Activated naive CD4-positive, alpha-beta T cell treated with anti-CD3 and anti-CD28 coated beads for 36 hours (primary cell): ENCODE data around the gene PIP5KL1. TPM values are rescaled to one million over a fixed set of nuclear protein-coding genes. Genes with fewer than 3 reads are reported as not detected.

Experiments used
- CTCF ChIA-PET: fragments of 350-600 bp; sonication (Branson Sonifier 250); formaldehyde crosslinking; loops from one replicate; lab custom pipeline; 2021; ENCODE audit warnings: antibody characterized with exemption; lab: Charles Lee
- DNase-seq: peaks from one replicate; pipeline ENCODE4 v3.0.0-alpha.2; 2020
- H3K27ac Mint-ChIP-seq: one replicate; pipeline ENCODE4 v1.8.0; 2021; ENCODE audit warnings: mild to moderate bottlenecking, mixed read lengths
- H3K27me3 Mint-ChIP-seq: one replicate; pipeline ENCODE4 v1.8.0; 2021; ENCODE audit warnings: low read depth, mixed read lengths
- H3K36me3 Mint-ChIP-seq: one replicate; pipeline ENCODE4 v1.8.0; 2021; ENCODE audit warnings: low read depth, mixed read lengths
- H3K4me1 Mint-ChIP-seq: one replicate; pipeline ENCODE4 v1.8.0; 2021; ENCODE audit warnings: low read depth, mixed read lengths
- H3K4me3 Mint-ChIP-seq: one replicate; pipeline ENCODE4 v1.8.0; 2021; ENCODE audit warnings: mild to moderate bottlenecking, moderate library complexity, mixed read lengths
- H3K9me3 Mint-ChIP-seq: one replicate; pipeline ENCODE4 v1.8.0; 2021; ENCODE audit warnings: mixed read lengths
- intact Hi-C: fragments of 100-400 bp; cut with micrococcal nuclease; formaldehyde crosslinking; loops from one replicate; pipeline ENCODE4 v1.15.1; 2023
- total RNA-seq, 2 experiments: library from RNA; stranded (reverse); gene quantifications; one replicate each; pipeline ENCODE4 v1.2.3, GENCODE V29; 2021

The PIP5KL1 gene
- total RNA-seq, 2 experiments from 2014 or later = 1.1 to 1.8 TPM

- no peak for DNase-seq
- Mint-ChIP-seq H3K36me3 (peaks cover 23% of the 10 kb centered on the region), H3K9me3 (no peaks in the 10 kb centered on the region), H3K4me3 (peak overlapping the region; percentile 84), H3K27ac (peak overlapping the region; percentile 99), H3K27me3 (no peaks in the 10 kb centered on the region), H3K4me1 (peaks cover 97% of the 10 kb centered on the region)
- CTCF ChIA-PET = interaction anchor here (0.7 to 3.7 kb wide), 6 partner anchors 8 to 68 kb away, joined by 3 to 22 read pairs (median 6); no protein-coding TSS in a partner anchor
- intact Hi-C loops = no loop called here
Measured at GRCh38 chr9:127966416-127967150, 36.0 kb upstream of the PIP5KL1 start.

GRCh38 chr9:127965953-127966352 is 35.4 kb upstream of the PIP5KL1 start:
- Mint-ChIP-seq H3K27ac (peak overlapping the region; percentile 99), H3K4me1 (peaks cover 98% of the 10 kb centered on the region), H3K27me3 (no peaks in the 10 kb centered on the region), H3K36me3 (peaks cover 28% of the 10 kb centered on the region), H3K4me3 (peak overlapping the region; percentile 84), H3K9me3 (no peaks in the 10 kb centered on the region)
- DNase-seq = no peak
- CTCF ChIA-PET = interaction anchor here (1.6 to 3.7 kb wide), 4 partner anchors 9 to 69 kb away, joined by 5 to 22 read pairs (median 8); no protein-coding TSS in a partner anchor
- intact Hi-C loops = no loop called here

GRCh38 chr9:127963359-127964064 is 32.9 kb upstream of the PIP5KL1 start:
- H3K36me3 Mint-ChIP-seq = peaks cover 29% of the 10 kb centered on the region
- DNase-seq = peak; percentile 72
- no peaks in the 10 kb centered on the region for H3K9me3 Mint-ChIP-seq
- H3K27ac Mint-ChIP-seq = peak overlapping the region; percentile 99
- H3K27me3 Mint-ChIP-seq = no peaks in the 10 kb centered on the region
- peak overlapping the region; percentile 84 for H3K4me3 Mint-ChIP-seq
- CTCF ChIA-PET = interaction anchor here (0.6 to 3.7 kb wide), 8 partner anchors 8 to 71 kb away, joined by 3 to 22 read pairs (median 5); no protein-coding TSS in a partner anchor
- H3K4me1 Mint-ChIP-seq = peaks cover 98% of the 10 kb centered on the region
- intact Hi-C loops = no loop called here

- H3K36me3 Mint-ChIP-seq = peaks cover 29% of the 10 kb centered on the region
- H3K27me3 Mint-ChIP-seq = no peaks in the 10 kb centered on the region
- no peak for DNase-seq
- CTCF ChIA-PET = interaction anchor here (1.4 to 3.7 kb wide), 6 partner anchors 8 to 72 kb away, joined by 4 to 22 read pairs (median 7); no protein-coding TSS in a partner anchor
- peak overlapping the region; percentile 84 for H3K4me3 Mint-ChIP-seq
- H3K4me1 Mint-ChIP-seq = peaks cover 98% of the 10 kb centered on the region
- H3K27ac Mint-ChIP-seq = peak overlapping the region; percentile 99
- H3K9me3 Mint-ChIP-seq = no peaks in the 10 kb centered on the region
- intact Hi-C loops = no loop called here
Measured at GRCh38 chr9:127963041-127963358, 32.4 kb upstream of the PIP5KL1 start.

GRCh38 chr9:127962278-127962677 is 31.7 kb upstream of the PIP5KL1 start:
- Mint-ChIP-seq H3K4me3 (no peak overlapping the region), H3K27me3 (no peaks in the 10 kb centered on the region), H3K27ac (peak overlapping the region; percentile 99), H3K9me3 (no peaks in the 10 kb centered on the region), H3K36me3 (peaks cover 32% of the 10 kb centered on the region), H3K4me1 (peaks cover 97% of the 10 kb centered on the region)
- no peak for DNase-seq
- intact Hi-C loops = no loop called here
- CTCF ChIA-PET = interaction anchor here (1.4 to 8.9 kb wide), 7 partner anchors 8 to 72 kb away, joined by 4 to 120 read pairs (median 8); no protein-coding TSS in a partner anchor

GRCh38 chr9:127961613-127962155 is 31.1 kb upstream of the PIP5KL1 start:
- Mint-ChIP-seq H3K27me3 (no peaks in the 10 kb centered on the region), H3K36me3 (peaks cover 32% of the 10 kb centered on the region), H3K9me3 (no peaks in the 10 kb centered on the region), H3K4me3 (no peak overlapping the region), H3K27ac (peak overlapping the region; percentile 99), H3K4me1 (peaks cover 97% of the 10 kb centered on the region)
- intact Hi-C loops = no loop called here
- no peak for DNase-seq
- CTCF ChIA-PET = interaction anchor here (1.7 to 8.9 kb wide), 3 partner anchors 9 to 73 kb away, joined by 4 to 120 read pairs (median 111); no protein-coding TSS in a partner anchor

- intact Hi-C loops = no loop called here
- CTCF ChIA-PET = interaction anchor here (1.7 to 8.9 kb wide), 3 partner anchors 9 to 73 kb away, joined by 4 to 120 read pairs (median 111); no protein-coding TSS in a partner anchor
- no peaks in the 10 kb centered on the region for H3K9me3 Mint-ChIP-seq
- no peak overlapping the region for H3K4me3 Mint-ChIP-seq
- peak overlapping the region; percentile 99 for H3K27ac Mint-ChIP-seq
- DNase-seq = no peak
- H3K4me1 Mint-ChIP-seq = peaks cover 95% of the 10 kb centered on the region
- peaks cover 32% of the 10 kb centered on the region for H3K36me3 Mint-ChIP-seq
- no peaks in the 10 kb centered on the region for H3K27me3 Mint-ChIP-seq
Measured at GRCh38 chr9:127961155-127961490, 30.5 kb upstream of the PIP5KL1 start.

GRCh38 chr9:127960410-127961154 is 30.0 kb upstream of the PIP5KL1 start:
- intact Hi-C loops = no loop called here
- CTCF ChIA-PET = interaction anchor here (1.1 to 8.9 kb wide), 5 partner anchors 10 to 74 kb away, joined by 3 to 120 read pairs (median 8); no protein-coding TSS in a partner anchor
- Mint-ChIP-seq H3K27ac (peak overlapping the region; percentile 99), H3K9me3 (no peaks in the 10 kb centered on the region), H3K36me3 (peaks cover 32% of the 10 kb centered on the region), H3K4me1 (peaks cover 95% of the 10 kb centered on the region), H3K27me3 (no peaks in the 10 kb centered on the region), H3K4me3 (peak overlapping the region; percentile 38)
- DNase-seq = no peak

GRCh38 chr9:127959841-127960409 is 29.3 kb upstream of the PIP5KL1 start:
- intact Hi-C loops = loop anchor here (1.0 to 5.0 kb wide), 2 partner anchors 10 to 132 kb away; no protein-coding TSS in a partner anchor
- H3K4me3 Mint-ChIP-seq = peak overlapping the region; percentile 38
- no peak for DNase-seq
- peaks cover 29% of the 10 kb centered on the region for H3K36me3 Mint-ChIP-seq
- CTCF ChIA-PET = interaction anchor here (1.1 to 8.9 kb wide), 4 partner anchors 16 to 74 kb away, joined by 3 to 120 read pairs (median 60); no protein-coding TSS in a partner anchor
- no peaks in the 10 kb centered on the region for H3K9me3 Mint-ChIP-seq
- no peaks in the 10 kb centered on the region for H3K27me3 Mint-ChIP-seq
- peaks cover 95% of the 10 kb centered on the region for H3K4me1 Mint-ChIP-seq
- peak overlapping the region; percentile 99 for H3K27ac Mint-ChIP-seq

GRCh38 chr9:127959398-127959797 is 28.8 kb upstream of the PIP5KL1 start:
- Mint-ChIP-seq H3K9me3 (no peaks in the 10 kb centered on the region), H3K27ac (peak overlapping the region; percentile 99), H3K4me1 (peaks cover 97% of the 10 kb centered on the region), H3K4me3 (peak overlapping the region; percentile 38), H3K27me3 (no peaks in the 10 kb centered on the region), H3K36me3 (peaks cover 27% of the 10 kb centered on the region)
- CTCF ChIA-PET = interaction anchor here (1.6 to 8.9 kb wide), 3 partner anchors 16 to 75 kb away, joined by 8 to 120 read pairs (median 111); no protein-coding TSS in a partner anchor
- DNase-seq = no peak
- intact Hi-C loops = loop anchor here (1.0 to 5.0 kb wide), 2 partner anchors 11 to 133 kb away; no protein-coding TSS in a partner anchor

- Mint-ChIP-seq H3K4me1 (peaks cover 97% of the 10 kb centered on the region), H3K9me3 (no peaks in the 10 kb centered on the region), H3K27ac (peak overlapping the region; percentile 99), H3K27me3 (no peaks in the 10 kb centered on the region), H3K36me3 (peaks cover 25% of the 10 kb centered on the region), H3K4me3 (no peak overlapping the region)
- intact Hi-C loops = loop anchor here (1.0 to 5.0 kb wide), 2 partner anchors 12 to 134 kb away; no protein-coding TSS in a partner anchor
- CTCF ChIA-PET = interaction anchor here (0.7 to 8.9 kb wide), 6 partner anchors 11 to 76 kb away, joined by 3 to 120 read pairs (median 53); partner anchors contain the start of gene EEIG1
- no peak for DNase-seq
Measured at GRCh38 chr9:127958728-127959127, 28.2 kb upstream of the PIP5KL1 start.
